GM18873 (cell line): ENCODE measurements around the gene ABHD14A.

Experiments used
- ATAC-seq: cut with Tn5 transposase; IDR thresholded peaks from one replicate; pipeline ENCODE4 v1.9.1; 2021; ENCODE audit warnings: mild to moderate bottlenecking, moderate library complexity, moderate number of reproducible peaks; ENCODE audit not compliant: unreplicated experiment, low FRiP score

ABHD14A gene

DNA sequence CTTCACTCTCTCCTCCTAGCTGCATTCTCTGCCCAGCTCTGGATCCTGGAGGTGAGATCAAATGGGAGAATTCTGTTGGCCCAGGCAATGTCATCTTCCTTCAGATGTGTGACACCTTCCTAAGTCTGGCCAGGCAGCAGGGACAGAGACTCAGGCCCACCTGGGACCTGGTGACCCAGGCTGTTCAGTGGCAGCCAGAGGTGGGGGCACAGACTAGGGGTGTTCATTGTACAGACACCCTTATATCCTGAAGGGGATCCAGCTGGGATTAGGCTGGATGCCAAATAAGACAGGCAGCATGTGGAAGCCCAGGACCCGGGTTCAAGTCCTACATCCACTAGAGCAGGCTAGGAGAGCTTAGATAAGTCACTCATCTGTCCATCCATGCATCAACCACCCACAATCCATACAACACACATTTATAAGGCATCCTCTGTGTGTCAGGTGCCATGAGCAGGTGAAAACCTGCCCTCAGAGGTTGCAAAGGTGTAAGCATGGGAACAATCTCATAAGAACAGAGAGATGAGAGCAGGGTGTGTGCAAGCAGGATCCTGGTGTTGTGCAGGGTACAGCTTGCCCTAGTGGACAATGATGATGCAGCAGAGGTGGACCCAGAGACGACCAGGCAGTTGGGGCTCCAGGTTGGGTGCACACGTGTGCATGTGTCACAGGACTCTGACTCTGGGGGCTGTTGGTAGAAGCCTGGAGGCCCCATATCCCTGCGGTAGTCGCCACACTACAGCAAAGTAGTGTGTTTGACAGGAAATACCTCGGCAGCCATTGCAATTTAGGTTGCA, 39.1 kb downstream of the ABHD14A start:
- no peak for ATAC-seq

DNA sequence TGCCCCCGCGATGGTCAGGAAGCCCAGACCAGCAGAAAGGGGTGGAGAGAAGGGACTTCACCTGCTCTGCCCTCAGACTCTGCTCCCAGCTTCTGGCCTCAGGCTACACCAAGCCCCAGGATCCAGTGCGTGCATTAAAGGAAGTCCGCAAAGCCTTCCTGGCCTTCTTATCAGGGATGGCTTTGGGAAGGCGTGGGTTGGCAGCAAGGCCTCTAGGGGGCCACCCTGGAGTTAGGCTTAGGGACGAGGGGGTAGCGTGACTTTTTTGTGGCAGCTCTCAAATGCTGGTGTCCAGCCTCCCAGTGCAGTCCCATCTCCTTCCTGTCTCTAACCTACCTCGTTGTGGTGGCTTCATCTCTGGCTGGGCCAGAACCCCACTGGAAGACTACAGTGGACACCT, 39.7 kb downstream of the ABHD14A start:
- ATAC-seq = no peak

DNA sequence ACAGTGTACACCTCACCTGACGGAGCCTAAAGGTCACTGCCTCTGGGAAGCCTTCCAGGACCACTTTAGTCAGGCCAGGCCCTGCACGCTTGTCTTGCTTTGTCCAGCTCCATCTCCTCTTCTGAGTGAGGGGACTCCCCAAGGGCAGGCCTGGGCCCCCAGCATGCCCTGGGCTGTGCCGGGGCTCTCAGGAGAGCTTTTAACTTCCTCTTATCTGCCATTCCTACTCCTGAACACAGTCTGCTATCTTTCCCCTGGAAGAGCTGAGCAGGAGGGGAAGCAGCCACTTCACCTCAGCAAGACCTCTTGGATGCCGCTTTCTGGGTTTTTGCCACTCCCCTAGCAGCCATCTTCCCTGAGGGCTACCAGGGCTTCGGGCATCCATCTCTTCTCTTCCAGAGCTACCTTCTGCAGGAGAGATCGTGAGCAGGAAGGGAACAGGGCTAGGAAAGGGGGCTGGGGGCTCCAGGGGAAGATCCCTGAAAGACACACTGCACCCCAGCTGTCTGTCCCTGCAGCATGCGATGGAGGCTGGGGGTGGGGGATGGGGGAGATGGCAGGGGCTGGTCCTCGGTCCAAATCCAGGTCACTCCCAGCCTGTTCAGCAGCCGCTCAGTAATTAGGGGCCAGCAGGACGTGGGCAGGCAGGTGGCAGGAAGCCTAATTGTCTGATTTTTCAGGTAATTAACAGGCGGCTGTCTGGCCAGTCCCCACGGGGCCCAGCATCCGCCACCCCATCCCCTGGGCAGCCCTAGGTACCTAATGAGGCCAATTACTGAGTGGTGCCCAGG, 40.8 kb downstream of the ABHD14A start:
- no peak for ATAC-seq

DNA sequence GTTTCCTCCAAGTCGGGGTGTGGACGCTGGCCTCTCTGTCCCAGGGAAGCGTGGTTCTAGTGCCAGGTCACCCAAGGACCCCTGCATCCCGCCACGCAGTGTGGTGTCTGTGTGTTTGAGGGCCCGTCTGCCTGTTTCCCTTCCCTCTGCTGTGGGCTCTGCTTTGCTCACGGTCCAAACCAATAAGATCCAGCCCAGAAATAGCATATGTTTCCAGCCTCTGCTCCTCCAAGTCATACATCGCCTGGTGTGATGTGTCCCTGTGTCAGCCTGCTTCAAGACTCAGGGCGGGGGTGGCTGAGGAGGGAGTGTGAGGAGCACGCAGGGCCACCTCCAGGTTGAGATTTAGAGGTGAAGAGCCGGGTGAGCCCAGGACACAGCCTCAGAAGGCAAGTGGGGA, 42.7 kb downstream of the ABHD14A start:
- no peak for ATAC-seq

DNA sequence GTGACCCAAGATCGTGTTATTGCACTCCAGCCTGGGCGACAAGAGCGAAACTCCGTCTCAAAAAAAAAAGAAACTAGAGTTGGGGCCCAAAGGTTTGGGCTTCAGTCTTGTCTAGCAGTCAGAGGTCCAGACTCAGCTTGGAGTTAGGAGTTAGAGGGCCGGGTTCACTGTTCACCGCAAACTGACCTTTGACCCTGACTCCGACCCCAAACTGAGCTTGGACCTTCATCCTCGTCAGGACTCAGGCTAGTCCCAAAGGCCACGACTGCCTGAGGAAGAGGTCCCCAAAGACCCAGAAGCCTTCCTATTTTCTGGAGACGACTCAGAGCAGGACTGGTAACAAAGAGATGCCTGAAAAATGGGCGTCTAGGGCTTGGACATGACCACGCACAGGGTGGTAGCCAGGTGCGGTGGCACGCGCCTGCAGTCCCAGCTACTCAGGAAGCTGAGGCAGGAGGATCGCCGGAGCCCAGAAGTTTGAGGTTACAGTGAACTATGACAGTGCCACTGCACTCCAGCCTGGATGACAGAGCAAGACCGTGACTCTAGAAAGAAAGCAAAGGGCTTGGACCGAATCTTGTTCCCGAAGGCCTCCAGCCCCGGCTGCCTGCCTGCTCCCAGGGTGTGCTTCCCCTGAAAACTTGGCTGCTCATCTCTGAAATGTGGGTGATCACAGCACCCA, 43.6 kb downstream of the ABHD14A start:
- no peak for ATAC-seq

DNA sequence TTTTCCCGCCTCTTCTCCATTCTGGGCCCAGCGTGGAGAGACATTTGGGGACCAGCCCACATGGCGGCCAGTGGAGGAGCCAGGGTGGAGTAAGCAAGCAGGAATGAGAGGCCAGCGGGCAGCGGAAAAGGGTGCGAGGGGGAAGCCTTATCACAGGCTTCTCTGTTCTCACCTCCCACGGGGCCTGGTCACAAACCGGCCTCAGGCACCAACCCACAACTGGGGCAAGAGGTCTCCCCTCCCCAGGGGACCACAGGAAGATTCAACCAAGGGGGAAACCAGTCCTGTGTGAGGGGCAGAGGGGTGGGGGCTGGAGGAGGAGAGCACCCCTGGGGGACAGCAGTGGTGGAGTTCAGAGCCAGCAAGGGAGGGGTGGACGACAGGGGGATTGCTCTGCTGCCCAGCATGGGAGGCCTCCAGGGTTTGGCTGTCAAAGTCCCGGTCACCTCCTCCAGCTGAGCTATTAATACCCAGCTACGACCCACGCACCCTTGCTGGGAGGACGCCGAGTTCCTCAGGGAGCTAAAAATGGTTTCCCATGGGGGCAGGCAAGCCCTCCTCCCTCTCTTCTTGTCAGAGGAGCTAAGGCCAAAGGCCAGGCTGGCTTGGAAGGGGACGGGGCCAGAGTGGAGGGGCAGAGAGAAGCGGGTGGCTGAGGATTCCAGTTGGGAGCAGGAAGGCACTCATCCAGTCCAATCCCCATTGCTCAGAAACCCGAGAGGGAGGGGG, 44.7 kb downstream of the ABHD14A start:
- ATAC-seq = no peak

DNA sequence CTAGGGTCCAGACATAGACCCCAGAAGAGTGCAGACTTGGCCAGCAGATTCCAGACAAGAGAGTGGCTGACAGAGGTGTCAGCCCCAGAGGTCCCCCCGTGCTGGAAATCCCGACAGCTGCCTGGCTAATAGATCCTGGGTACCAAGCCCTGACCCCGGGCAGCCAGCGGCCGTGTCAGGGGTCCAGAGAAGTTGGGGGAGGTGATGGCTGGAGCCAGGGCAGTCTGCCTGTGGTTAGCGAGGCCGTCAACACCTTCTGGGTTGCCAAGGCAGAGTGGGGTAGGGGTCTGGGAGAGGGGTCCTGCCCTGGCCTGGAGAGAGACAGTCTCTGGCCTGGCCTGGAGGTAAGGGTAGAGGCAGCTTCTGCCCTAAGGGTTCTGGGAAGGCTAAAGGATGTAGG, 45.9 kb downstream of the ABHD14A start:
- no peak for ATAC-seq

DNA sequence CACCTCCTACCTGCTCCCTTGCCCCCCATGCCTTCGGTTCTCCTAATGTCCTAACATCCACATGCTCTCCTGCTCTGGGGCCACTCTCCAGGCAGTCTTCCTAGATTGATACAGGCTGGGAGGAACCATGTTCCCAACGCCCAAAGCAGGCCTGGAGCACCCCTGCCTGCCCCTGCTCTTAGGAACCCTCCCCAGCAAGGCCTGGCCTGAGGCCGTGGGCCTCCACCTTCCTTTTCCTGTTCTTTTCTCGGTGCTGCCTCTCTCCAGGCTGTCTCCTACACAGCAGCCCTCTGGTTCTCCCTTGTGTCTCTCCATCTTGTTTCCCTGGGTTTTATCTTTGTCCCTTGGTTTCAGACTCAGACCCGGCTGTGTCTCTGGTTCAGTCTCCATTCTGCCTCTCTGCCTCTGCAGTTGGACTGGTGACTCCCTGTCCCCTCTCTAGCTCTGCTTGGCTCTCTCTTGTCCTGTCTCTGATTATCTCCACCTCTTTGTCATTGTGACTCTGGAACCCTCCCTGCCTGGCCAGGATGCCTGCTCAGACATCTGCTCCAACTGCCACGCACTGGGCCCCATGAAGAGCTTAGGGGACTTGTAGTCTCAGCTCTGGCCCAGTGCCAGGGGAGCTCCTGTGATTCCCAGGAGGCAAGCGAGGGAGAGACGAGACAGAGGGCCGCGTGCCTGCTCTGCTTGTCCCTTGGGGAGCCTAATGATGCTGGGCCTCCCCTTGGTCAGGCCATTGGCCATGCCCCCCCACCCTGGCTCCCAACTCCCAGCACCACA, 46.8 kb downstream of the ABHD14A start:
- ATAC-seq = no peak

DNA sequence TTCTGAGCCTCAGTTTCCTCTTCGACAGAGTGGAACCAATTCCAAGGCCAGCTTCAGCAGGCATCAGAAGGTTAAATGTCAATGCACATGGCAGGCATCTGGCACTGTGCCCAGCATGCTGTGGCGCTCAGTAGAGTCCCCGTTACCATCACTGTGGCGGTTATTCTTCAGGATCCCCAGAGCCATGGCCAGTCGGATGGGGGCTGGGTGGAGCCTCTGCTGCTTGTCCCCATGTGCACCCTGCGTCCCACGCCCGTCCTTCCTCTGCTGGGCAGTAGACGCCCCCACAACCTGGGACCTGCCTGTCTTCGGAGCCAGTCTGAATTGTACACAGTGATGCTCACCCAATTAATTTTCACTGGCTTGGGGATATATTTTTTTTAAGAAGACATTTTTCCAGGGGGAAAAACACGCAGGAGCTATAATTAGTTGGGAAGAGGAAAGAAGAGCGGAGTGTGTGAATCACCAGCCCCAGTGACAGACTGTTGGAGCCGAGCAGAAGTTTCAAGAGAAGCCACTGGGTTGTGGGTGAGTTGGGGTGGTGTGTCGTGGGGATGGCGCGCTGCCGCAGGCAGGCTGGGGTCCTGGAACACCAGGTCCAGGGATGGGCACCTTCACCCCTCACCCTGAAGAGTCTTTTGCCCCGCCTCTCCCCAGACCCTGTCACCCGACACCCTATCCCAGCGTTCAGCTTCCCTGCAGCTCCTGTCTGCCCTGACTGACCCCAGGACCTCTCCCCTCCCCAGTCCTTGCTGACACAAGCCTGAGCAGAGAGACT, 47.6 kb downstream of the ABHD14A start:
- no peak for ATAC-seq

DNA sequence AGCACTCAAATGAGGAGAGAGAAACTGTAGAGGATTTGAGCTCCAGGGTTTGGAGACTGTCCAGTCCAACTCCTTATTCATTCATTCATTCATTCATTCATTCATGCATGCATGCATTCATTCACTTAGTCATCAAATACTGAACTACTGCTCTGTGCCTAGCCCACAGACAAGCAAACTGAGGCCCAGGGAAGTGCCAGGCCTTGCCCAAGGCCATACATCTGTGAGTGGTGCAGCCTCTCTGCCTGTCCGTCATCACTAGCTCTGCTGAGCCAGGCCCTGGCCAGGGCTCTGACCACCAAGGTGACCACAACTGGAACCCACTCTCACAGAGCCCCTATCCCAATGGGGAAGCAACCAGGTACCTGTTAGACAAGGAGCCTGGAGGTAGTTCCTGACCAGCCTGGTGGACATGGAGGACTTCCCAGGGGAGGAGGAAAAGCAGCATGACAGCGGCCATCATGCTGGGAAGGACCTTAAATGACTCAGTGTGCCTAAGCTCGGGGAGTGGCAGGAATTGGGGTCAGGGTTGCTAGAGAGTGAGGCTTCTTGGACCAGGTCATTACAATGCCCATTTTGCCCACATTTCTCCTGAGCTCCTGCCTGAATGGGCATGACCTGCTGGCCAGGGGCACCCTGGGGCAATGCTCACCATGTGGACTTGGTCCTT, 48.4 kb downstream of the ABHD14A start:
- no peak for ATAC-seq

DNA sequence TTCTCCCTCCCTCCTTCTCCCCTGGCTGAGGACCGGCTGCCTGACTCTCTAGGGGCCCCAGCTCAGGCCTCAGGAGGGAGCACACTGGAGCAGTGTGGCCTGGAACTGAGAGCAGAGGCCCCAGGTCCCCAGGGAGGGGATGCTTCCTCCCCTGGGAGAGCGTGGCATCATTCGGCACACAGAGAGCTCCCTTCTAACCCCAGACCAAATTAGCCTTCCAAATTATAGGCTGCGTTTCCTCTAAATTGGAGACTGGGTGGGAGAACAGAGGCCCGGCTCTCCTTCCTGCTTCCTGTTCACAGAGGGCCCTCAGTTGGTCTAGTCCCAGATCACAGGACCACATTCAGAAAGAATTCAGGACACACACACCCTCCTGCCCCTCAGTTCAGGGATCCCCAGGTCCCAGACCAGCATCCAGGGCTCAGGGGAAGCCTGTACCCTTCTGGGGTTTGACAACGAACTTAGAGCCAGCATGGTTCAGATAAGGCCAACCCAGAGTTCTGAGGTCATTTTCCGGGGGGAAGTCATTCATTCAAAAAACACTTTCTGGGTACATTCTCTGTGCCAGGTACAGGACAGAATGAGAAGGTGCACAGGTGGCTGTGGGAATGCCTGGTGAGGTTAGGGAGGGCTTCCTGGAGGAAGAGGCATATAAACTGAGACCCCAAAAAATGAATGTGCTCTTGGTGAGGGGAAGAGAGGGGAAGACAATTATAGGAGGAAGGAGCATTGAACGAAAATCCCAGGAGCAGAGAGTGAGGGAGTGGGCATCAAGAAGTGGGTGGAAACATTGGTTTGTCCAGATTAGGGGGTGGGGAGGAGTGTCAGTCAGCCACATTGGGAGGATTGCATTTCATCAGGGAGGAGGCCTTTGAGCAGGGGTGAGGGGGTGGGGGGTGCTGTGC, 49.2 kb downstream of the ABHD14A start:
- no peak for ATAC-seq

DNA sequence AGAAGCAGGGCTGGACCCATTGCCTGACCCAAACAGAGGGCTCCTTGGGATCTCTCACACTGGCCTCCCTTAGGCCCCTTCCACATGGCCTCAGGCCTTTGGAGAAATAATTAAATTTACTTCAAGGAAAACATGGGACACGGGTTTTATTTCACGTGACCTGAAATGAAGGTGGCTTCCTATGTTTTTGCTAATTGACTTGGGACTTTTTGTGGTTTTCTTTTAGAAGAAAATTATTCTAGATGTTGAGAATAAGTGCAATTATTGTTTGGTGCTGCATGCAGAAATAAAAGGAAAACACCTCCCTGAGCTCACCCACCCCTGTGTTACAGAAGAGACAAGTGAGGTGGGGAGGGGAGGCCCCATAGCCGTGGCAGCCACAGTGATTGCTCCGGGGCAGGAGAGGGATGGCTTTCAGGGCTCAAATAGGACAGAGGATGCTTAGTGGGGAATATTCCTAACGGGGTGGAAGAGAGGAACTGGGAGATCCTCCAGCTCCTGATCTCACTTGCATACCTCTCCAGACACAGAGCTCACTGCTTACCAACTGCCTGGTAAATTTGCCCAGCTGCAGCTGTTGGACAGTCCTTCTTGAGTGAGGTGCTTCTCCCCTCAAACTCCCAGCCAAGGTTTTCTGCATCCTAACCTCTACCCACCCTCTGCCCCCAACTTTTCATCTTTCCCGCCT, 50.0 kb downstream of the ABHD14A start:
- ATAC-seq = no peak

DNA sequence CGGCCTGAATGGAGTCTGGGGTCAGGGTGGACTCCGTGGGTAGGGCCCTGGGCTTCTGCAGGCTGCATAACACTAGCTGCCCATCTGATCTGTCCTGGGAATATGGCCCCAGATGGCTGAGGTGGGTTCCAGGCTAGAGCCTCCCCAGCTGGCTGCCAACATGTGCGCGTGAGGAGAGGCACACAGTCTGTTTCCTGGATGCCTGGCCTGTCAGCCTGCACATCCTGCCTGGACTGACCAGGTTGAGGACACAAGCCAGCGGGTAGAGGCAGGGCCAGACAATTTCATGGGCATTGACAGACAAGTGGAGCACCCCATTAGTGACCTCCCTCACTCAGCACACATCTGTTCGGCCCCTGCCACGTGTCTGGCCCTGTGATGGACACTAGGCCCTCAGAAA, 50.6 kb downstream of the ABHD14A start:
- no peak for ATAC-seq

DNA sequence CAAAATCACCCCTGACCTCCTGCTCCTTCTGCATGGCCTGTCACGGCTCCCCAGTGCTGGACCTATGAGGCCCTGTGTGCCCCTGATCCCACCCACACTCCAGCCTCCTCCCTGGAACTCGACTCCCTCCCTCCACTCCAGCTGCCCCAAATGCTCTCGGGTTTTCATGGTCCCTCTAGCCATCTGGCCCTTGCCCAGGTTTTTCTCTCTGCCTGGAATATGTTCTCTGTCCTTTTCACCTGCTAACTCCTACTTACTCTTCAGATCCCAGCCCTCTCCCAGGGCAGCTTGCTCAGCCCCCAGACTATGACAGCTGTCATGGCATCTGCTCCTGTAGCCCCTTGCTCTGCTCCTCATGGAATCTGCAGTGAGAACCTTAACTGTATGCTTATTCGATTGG, 51.2 kb downstream of the ABHD14A start:
- ATAC-seq = no peak

DNA sequence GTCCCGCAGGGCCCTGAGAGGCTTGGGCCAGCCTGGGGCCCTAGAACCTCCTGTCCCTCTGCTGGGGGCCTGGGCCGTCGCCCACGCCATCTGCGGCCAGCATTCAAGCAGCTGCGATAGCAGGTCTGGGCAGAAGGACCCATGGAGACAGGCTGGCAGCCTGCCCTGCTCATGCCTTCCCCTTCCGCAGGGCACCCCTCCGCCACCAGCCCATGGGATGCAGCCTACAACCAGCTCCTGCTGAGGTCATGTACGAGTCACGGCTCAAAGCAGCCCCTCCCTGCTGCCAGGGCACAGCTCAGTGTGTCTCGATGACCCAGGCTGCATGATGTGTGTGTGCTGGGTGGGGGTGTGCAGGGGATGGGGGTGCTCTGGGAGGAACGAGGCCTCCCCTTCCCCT, 53.7 kb downstream of the ABHD14A start:
- ATAC-seq = no peak

DNA sequence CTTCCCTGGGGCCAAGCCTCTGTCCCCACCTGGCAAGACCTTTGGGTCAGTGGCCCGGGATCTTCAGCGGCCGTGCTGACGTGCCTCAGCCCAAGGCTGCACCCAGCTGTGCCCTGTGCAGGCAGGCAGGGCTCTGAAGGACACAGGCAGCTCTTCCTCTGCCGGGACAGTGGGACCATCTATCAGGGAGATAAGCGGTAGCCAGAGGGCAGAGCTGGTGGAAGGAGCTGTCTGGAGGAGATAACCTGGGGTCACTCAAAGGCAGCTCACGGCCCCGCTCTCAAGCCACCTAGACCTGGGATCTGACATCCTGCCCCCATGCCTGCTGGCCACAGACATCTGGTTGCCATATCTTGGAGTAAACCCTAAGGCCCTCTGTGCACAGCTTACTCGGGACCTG, 54.2 kb downstream of the ABHD14A start:
- ATAC-seq = no peak

DNA sequence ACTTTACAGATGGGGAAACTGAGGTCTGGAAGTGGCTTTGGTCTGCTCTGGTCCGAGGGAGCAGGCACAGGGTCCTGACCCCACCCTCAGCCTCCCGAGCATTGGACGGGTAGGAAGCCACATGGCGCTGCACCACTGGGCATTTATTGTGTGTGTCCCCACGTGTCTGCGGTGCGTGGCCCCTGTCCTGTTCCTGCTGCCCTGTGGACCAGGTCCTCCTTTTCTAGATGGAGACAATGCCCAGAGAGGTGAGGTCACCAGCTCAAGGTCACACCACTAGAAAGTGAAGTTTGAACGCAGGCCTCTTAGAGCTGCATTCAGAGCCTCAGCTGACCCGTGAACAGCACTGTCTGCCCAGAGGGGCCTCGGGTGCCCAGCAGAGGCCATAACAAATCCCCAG, 54.7 kb downstream of the ABHD14A start:
- no peak for ATAC-seq
